NCI-H510A treated with DMSO at 0.1 percent for 48 hours (cell line): ENCODE measurements around the gene INTS1.
A peak's percentile ranks its signal among the peaks of the same experiment; 100 is the strongest.

ENCODE experiments used
- DNase-seq: peaks from one replicate; lab custom pipeline; 2025; lab: John Stamatoyannopoulos, UW

Gene INTS1

DNA sequence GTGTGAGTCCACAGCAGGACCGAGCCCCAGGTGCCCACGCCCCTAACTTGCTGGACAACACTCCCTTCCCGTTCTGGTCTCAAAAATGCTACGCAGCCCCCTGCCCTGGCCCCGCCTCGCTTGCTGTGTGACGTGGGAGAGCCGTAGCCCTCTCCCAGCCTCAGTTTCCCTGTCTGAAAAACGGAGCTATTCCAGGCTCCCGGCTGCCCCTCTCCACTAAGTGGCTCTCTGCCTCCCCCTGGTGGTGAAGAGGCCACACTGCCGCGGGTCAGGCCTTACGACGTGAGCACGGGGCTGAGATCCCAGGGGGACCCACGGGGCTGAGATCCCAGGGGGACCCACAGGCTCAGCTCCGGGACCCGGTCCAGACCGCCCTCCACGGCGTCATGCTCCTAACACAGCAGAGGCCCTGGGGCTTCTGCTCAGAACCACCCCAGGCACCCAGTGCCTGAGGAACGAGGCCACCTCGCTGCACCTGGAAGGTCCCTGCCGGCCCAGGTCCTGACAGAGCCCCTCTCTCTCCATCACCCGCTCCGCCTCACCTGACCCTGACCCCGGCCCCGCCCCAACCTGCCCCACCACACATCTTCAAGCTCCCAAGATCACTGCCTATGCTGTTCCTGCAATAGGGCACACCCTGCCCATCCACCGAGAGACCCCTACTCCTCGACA, 71.6 kb downstream of the INTS1 start:
- peak; percentile 70 for DNase-seq

DNA sequence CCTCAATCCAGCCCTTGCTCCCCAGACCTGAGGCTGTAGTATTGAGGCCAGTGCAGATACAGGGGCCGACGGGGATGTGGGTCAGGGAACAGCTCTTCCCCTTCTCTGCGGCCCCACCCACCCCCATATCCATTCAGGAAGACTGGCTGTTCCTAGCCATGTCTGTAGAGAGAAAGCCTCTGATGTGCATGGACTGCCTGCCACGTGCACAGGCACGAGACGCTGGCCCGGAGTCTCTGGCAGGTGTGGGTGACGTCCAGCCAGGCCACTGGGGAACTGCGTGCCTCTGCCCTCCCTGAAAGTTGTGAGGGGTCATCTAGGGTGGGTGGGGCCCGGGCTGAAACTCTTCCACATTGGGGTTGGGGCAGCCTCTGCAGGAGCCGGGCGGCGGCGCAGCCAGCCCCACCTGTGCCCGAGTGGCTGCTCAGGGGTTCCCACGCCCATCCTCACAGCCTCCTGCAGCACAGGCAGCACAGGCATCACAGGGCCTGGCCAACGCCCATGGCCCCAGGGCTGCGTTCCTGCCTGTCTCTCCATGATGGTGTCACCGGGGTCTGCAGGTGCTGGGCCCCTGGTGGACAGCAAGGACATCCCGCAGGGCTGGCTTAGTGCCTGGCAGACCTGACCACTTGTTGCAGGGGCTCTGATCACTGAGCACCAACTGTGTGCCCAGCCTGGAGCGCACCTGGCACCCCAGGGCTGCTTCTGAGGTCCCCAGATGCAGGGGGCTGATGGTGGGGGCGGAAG, 72.4 kb downstream of the INTS1 start:
- no peak for DNase-seq

DNA sequence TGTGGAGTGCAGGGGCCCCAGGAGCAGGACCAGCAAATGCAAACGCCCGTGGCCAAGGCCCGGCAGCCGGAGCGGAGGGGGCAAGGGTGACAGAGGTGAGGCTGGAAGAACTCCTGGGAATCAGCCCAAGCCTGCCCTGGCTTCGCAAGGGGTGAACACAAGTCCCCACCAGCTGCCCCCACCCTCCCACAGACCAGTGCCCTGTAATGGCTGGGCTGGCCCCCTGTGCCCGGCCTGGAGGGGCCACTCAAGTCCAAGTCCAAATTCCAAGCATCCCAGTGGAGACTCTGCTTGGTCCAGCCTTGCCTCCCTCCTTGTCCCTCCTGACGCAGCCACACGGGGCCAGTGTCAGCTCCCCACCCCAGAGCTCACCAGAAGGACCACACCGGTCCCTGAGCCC, 73.0 kb downstream of the INTS1 start:
- DNase-seq = no peak

DNA sequence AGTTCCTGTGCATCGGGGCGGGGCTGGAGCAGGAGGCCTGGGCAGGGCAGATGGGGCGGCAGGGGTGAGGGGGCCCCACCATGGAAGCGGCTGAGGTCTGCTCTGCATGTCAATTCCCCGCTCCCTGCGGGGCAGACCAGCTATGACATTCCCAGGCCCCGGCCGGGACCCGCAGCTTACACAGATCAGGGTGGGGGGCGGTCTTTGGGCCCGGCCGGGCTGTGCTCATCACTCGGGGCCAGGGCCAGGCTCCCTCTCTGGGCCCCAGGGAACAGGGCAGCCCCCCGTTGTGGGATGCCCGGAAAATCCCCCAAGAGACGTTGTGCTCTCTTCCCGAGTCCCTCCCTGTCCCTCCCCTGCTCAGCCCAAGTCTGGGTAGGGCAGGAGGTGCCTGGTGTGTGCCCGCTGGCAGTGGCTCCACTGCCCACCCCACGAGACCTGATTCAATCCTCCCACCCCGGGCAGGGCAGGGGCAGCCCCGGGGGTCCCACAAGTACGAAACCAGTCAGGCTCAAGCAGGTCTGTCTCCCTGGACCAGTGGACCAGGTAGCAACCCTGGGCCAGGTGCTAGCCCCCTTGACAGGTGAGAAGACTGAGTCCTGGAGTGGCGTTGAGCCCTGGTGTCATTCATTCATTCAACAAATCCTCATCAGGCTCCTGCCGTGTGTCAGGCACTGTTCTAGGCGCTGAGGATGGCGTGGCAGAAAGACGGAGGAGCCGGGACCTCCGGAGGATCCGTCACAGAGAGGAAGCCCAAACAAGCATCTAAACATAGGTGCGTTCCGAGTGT, 73.9 kb downstream of the INTS1 start:
- no peak for DNase-seq

DNA sequence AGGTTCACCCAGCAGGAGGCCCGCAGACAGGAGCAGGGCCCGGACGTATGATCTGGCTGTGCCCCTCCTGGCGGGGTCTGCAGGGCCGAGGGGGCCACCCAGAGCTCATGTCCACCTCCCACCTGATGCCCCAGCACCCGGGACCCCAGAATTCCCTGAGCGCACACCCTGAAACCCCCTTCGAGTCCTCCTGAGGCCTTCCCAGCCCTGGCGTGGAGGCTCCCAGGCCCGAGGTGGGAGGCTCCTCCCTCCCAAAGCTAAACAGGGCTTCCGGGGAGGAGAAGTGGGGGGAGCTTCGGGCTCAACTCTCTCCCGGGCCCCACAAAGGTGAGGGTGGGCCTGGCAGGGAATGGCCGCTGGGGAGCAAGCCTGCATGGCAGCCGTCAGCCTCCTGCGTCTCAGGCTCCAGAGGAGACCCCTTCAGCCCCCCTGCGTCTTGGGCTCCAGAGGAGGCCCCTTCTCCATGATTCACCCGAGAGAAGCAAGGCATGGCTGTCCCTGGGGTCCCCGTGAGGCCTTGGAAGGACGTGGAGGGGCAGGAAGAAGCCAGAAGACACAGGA, 75.2 kb downstream of the INTS1 start:
- DNase-seq = no peak

DNA sequence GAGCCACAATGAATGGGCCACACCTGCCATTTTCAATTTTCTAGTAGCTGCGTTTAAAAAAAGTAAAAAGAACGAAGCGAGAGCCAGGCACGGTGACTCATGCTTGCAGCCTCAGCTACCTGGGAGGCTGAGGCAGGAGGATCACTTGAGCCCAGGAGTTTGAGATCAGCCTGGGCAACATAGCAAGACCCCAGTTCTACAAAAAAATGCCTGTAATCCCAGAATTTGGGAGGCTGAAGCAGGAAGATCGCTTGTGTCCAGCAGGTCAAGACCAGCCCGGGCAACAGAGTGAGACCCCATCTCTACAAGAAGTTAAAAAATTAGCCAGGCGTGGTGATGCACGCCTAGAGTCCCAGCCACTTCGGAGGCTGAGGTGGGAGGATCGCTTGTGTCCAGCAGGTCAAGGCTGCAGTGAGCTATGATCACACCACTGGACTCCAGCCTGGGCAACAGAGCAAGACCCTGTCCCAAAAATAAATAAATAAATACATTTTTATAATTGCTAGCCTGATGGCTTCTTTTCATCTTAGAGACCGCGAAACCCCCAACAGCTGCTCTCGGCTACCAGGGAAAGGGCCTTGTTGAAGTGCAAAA, 77.0 kb downstream of the INTS1 start:
- DNase-seq = no peak

DNA sequence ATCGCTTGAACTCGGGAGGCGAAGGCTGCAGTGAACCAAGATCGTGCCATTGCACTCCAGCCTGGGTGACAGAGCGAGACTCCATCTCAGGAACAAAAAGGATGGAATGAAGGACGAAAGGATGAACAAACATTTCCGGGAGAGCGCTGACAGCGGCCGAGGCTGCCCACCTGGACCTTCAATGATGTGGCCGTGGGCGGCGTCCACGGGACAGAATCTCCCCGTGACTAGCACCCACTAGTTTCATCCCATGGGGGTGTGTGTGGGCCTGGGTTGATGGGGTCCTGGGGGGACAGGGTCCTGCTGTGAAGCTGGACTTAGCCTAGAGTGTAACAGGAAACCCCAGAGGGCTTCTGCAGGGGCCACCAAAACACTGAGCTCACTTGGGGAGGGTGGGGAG, 77.7 kb downstream of the INTS1 start:
- DNase-seq = no peak

DNA sequence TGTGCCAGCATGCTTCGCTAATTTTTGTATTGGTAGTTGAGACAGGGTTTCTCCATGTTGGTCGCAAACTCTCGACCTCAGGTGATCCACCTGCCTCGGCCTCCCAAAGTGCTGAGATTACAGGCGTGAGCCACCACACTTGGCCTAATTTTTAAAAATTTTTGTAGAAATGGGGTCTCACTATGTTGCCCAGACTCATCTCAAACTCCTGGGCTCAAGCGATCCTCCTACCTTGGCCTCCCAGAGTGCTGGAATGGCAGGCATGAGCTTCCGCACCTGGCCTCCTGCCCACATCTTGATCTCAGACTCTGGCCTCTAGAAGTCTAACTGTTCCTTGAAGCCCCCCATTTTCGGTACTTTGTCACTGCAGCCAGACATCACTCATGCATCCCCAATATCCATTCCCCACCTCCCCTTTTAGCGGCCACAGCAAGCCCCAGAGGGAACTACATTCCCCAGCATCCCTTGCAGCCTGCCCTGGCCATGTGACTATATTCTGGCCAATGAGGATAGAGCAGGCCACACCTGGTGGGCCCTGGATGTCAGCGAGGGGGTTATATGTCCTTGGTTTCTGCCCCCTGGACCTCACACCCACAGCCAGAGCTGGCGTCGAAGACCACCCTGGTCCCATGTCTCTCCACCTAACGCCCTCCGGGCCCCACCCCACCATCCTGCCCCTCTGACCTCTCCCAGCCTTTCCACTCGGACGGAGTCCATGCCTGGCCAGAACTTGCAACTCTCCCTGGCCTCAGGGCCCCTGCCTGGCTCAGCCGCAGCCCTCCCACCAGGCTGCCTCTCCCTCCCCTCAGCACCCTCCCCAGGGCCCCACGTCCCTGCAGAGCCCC, 78.7 kb downstream of the INTS1 start:
- DNase-seq = no peak

DNA sequence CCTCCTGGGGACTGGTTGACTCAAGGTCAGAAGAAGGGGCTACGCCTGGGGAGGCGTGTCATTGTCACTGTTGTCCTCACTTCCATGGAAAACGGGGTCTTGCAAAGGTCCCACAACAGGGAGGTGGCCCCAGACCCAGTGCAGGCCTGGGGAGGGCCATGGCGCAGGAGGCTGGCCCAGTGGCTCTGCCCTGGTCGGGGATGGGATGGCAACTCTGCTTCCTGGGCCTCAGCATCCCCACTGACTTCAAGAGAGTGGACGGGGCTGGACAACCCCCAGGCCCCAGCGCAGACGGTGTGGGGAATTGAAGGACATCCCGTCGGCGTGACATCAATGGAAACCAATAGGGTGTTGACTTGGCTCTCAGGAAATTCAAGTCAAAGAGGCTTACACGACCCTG, 80.1 kb downstream of the INTS1 start:
- DNase-seq = no peak

DNA sequence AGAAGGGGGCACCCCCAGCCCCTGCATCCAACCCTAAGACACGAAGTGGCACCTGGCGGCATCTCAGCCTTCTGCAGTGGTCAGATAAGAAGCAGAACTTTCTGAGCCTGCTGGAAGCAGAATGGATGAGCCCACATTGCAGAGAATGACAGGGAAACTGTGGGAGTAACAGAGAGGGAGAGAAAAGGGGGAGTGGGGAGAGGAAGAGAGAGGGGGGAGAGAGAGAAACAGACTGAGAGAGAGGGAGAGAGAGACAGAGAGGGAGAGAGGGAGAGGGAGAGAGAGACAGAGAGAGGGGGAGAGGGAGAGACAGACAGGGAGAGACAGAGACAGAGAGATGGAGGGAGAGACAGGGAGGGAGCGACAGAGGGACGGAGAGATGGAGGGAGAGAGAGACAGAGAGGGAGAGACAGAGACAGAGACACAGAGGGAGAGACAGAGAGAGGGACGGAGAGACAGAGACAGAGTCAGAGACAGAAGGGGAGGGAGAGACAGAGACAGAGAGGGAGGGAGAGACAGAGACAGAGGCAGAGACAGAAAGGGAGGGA, 80.9 kb downstream of the INTS1 start:
- DNase-seq = no peak

DNA sequence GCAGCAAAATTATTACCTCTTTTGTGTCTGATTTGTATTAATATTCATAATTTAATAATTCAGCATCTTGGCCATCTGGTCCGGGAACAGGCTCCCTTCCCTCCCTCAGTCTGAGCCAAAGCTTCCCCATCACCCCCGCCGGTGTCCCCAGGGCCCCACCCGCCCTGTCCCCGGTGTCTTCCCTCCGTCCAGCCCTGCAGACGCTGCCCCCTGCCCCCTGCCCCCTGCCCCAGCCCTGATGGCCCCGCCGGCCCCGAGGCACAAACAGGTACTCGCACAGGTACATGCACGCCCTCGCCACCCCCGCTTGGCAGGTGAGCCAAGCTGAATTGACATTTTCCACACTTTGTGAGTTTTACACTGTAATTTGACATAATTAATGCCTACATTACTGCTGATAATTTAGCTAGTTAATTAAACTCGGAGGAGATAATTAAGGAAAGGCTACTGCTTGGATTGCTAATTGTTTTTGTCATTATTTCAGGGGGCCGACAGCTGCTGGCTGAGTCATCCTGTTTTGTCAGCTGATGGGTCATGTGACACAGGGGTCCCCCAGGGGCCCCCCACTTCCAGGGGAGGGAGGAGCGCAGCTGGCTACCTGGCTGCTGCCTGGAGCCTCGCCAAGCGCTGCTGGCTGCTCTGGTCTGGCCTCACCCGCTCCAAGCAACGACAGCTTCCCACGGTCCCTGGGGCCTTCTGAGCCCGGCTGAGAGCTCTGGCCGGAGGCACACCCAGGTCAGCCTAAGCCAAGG, 81.5 kb downstream of the INTS1 start:
- no peak for DNase-seq

DNA sequence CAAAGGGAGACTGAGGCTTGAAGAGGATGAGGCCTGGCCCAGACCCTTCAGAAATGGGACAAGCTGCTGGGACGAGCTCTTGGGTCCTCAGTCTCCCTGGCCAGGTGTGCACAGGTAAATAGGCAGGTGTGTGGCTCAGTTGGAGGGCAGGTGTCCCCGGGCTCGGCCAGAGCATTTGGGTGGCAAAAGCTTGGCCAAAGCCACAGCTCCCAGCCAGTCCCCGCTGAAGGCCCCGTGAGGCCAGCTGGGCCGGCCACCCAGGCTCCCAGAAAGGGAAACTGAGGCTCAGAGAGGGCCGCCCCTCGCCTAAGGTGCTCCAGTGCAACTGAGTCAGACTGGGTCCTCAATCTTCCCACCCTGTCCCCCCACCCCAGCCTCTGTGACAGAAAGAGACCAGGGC, 82.2 kb downstream of the INTS1 start:
- DNase-seq = no peak

DNA sequence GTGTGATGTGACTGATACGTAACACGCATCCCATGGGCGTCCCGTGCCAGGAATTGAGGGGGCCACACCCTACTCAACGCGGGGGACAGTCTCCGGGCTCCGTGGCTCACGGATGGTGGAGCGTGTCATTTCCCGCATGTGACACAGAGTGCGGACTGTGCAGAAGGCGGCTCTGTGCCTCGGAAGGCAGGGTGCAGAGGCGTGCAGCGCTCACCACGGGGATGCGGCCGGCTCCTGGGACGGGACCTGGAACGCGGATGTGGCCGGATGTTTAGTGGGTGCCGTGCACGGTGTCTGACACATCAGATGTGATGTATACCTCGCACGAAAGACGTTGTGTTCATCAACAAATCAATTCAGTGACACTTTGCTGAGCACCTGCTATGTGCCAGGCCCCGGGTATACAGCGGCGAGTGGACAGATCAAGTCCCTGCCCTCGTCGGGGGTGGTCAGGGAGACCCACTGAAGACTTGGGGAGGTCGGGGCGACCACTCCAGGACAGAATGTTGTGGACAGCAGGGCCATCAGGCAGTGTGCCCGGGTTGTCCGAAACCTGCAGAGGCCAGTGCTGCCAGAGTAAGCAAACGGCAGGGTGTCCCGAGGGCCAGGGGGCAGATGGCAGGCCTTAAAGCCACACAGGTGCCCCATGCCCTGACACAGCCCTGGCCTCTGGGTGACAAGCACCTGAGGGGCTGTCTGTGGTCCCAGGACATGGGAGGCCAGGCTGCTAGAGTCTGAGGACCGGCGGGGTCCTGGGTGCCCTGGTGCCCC, 83.0 kb downstream of the INTS1 start:
- no peak for DNase-seq
